GM21825 (cell line): Measurements from ENCODE around the gene ENPEP.
"Not testable (repeated sequence)": the region's sequence is repeated elsewhere in the genome, so short reads cannot be mapped to it uniquely, and the experiment has no call there.

Experiments
- ATAC-seq: cut with Tn5 transposase; IDR thresholded peaks from one replicate; pipeline ENCODE4 v1.9.1; 2021; ENCODE audit warnings: mild to moderate bottlenecking, moderate library complexity; ENCODE audit not compliant: unreplicated experiment

ENPEP gene

DNA sequence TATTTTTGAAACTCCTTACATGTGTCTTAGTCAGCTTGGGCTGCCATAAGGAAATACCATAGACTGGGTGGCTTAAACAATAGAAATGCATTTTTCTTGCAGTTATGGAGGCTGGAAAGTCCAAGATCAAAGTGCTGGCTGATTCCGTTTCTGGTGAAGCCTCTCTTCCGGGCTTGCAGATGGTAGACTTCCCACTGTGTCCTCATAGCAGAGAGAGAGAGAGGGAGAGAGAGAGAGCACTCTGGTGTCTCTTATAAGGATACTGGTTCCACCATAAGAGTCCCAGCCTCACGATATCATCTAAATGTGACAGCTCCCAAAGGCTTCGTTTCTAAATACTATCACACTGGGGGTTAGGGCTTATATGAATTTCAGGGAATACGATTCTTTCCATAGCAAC, 39.7 kb downstream of the ENPEP start:
- no peak for ATAC-seq

- peak; percentile 86 for ATAC-seq
Measured at GRCh38 chr4:110516106-110516922, 40.4 kb downstream of the ENPEP start.

DNA sequence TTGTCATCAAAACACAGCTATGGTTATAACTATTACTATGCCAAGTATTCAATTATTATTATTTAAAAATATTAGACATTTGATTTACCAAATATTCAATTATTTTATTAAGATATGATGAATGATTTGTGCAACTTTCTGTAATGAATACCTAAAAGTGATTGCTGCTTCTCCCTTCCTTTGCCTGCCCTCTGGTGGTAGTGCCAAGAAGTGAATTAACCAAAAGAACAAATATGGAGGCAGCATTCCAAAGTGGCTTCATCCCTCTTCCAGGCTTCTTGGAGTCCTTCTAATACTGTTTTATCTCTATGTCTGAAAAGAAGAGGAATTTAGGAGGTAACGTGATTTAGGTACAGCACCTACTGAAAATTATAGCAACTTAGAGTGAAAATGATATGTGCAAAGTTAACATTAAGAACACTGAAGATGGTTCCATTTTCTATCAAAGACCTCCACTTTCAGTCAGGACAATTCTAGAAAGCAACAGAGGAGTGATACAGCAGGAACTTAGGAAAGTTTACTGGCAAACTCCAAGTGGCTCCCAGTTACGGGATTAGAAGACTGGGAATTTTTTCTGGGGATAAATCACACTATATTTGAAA, 43.0 kb downstream of the ENPEP start:
- no peak for ATAC-seq

DNA sequence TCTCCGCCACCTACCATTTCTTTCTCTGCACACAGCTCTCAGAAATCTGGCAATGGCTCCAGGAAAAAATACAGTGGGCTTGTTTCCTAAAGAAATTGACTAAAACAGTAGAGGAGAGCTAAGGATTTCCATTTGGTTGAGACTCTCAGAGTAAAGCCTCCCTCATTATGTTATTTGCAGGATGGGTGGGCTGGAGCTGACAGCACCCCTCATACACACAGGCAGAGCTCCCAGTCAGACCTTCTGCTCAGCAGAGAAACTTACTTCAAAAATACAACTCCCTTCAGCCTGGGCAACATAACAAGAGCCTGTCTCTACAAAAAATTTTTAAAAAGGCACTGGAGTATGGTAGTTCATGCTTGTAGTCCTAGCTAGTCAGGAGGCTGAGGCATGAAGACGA, 44.9 kb downstream of the ENPEP start:
- no peak for ATAC-seq

- no peak for ATAC-seq
Measured at GRCh38 chr4:110526589-110526988, 50.6 kb downstream of the ENPEP start.

DNA sequence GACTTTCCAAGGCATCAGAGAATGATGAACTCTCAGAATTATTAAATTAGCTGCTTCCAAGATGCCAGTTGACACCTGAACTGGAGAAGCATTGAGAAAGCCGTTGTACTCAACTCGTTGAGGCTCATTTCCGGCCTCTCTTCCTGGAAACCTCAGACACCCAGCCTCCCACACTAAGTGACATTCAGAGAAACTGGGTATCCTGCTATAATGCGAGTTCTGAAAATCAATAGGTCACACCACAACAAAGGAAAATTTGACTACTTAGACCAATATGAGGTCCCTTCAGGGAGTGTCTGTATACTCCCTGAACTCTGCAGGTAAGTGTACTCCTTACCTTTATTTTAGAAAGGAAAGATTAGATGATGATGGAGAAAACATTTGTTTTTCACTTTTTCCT, 51.2 kb downstream of the ENPEP start:
- no peak for ATAC-seq

DNA sequence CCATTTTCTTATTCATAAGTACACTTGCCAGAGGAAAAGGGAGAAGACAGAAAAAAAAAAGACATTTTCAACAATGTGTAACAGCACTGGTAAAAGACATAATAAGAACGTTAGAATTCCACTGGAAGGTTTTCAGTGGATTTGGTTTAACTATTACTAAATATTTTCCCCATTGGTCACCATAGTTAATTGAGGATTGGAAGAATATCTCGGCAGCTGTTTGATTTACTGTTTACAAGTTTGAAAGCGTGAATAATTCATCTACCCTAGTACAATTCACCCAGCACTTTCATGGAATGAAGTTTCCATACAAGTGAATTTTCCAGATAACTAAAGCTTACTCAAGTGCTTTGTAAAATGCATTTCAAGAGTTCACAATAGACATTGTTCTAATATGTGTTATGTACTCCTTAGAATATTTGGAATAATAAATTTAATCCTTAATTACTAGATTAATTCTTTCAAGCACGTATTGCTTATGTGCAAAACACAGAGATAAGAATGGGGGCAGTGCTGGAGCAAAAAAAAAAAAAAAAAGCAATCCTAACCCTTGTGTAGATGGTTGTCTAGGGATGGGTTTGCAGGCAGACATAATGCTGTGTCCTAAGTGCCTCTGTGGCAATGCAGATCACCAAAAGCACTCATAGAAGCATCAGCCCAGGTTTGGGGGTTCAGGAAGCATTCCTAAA, 57.1 kb downstream of the ENPEP start:
- ATAC-seq = no peak

- no peak for ATAC-seq
Measured at GRCh38 chr4:110533590-110533910, 57.6 kb downstream of the ENPEP start.

GRCh38 chr4:110533940-110534339, 58.0 kb downstream of the ENPEP start:
- no peak for ATAC-seq

GRCh38 chr4:110540581-110540980, 64.6 kb downstream of the ENPEP start:
- ATAC-seq = no peak

- no peak for ATAC-seq
Measured at GRCh38 chr4:110540982-110541451, 65.1 kb downstream of the ENPEP start.

DNA sequence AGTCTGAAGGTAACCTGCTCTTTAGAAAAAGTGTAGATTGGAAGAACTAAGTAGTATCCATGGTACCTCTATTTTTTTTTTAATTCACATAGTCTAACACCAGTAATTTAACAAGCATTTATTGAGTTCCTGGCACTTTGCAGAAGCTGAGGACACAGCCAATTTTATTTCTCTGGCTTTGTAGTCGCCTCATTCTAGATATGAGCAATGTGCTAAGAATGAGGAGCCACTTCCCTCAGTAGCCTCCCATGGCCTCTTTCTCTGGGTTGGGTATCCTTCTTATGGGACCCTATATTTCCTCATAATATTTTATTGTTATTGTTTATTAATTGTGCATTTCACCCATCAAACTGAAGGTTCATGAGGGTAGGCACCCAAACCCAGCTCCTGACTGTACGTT, 67.6 kb downstream of the ENPEP start:
- ATAC-seq = no peak

DNA sequence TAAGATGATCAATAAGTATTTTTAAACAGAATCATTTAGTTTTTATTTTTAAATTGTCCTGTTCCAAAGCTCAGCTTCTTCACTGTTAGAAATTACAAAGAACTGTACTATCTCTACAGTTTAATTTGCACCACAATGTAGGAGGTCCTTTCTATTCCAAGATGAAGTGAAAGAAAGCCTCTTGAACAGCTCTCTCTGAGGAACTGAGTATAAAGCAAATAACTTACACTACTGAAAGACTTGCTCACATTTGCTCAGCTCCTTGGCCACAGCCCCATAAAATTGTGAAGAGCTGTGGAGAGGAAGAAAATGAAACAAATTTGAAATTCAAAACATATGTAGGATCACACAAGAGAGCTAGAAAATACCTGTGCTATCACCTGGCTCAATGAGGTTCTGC, 68.6 kb downstream of the ENPEP start:
- no peak for ATAC-seq

DNA sequence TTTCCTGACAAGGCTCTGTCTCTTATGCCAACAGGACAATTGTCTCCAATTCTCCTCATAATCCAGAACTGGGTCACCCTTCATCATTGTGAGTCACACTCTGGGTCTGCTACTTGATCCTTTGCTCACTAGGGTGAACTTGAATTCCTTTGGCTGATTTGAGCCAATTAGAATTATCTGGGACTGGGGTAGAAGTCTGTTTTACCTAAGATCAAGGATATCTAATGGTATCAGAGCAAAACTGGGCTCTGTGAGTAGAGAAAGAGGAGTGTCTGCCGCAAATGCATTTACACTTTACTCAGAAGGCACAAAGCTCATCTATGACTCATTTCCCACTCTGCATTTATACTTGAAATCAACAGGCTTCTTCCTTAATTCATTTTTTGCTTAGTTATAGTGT, 74.3 kb downstream of the ENPEP start:
- ATAC-seq = no peak

DNA sequence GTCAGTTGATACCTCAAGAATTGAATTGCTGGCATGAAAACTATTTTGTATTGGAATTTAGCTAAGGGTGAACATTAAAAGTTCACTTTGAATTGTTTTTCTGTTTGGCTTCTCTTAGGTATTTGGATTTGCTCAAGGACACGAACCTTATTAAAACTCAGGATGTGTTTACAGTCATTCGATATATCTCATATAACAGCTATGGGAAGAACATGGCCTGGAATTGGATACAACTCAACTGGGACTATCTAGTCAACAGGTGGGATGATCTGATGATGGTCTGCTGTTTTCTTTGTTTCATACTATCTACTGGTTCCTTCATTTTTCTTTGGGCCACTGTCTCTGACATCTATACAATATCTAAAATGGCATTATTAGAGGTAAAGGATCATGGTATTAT, 77.2 kb downstream of the ENPEP start:
- ATAC-seq = no peak

DNA sequence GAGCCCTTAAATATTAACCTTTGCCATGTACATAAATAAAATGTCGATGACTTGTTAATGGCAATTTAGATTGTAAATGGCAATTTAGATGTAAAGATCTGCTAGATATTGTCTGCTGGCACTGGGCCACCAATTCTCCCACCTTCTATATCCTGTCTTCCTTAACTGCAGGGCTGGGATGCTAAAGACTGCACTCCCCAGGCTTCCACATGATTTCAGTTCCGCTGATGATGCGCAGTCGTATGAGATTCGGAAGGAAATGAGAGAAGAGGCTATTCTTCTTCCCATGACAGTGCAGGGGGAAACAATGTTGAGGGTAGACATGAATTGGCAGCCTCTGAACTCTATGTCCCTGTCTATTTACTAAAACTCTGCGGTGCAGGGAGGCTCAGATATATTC, 91.3 kb downstream of the ENPEP start:
- no peak for ATAC-seq

DNA sequence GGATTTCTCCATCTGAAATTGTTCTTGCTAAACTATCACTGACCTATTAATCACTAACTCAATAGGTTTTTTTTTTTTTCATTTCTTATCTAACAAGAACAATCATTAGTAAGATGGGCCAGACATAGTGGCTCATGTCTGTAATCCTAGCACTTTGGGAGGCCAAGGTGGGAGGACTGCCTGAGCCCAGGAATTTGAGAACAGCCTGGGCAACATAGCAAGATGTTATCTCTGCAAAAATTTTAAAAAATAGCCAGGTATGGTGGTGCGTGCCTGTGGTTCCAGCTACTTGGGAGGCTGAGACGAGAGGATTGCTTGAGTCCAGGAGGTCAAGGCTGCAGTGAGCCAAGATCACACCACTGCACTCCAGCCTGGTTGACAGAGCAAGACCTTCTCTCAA, 100.7 kb downstream of the ENPEP start:
- ATAC-seq = not testable (repeated sequence)

DNA sequence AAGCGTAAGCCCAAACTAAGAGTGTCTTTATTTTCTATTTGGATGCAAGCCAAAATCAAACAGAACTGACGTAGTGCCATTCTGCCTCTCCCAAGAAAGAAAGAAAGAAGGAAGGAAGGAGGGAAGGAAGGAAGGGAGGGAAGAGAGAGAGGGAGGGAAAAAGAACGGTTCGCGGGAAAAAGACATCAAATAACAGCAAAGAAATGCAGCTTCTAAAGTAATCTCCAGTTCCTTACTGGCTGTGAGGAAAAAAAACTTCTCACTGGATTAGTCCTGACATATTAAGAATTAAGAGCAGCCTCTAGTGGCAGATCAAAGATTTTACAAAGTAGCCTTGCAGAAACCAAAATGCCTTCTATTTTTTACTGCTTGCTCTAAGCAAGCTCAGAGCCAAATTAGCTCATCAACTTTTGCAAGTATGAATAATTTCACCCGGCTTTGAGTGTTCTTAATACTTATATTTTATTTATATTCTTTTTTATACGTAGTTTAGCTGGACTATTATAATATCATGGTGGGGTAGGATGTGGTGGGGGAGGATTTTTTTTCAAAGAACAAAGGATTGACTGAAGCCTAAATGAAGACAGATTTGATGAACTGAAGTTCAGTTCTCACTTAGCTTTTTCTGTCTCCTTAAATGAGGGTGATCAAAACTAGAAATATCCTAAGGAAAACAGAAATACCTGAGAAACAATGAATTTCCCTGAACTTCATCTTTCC, 110.3 kb downstream of the ENPEP start:
- ATAC-seq = no peak

DNA sequence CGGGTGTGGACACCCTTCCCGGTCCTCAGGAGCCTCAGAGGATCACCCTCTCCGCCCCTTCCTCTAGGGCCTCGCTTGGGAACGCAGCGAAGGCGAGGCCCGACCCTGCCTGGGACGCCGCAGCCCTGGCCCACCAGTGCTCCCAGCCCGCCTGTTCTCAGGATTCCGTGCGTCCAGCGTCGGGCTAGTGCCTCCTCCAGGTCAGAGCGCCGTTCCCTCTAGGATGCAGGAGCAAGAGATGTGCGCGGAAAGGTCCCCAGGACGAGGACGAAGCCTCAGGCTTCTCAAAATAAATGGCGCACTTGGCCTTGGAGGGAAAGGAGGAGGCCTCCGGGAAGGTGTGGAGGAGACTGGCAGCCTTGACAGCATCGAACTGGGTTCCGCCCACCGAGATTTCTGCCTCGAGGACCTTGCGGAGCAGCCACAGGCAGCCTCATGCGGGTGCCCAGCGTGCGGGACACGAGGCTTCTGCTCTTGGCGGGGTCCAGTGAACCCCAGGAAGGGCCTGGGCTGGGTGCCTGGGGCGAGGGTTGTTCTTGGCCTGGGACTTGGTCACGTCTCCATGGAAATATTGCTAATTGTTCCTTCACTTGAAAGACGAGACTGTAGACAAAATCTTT, 111.8 kb downstream of the ENPEP start:
- no peak for ATAC-seq

- no peak for ATAC-seq
Measured at GRCh38 chr4:110589297-110589696, 113.3 kb downstream of the ENPEP start.

DNA sequence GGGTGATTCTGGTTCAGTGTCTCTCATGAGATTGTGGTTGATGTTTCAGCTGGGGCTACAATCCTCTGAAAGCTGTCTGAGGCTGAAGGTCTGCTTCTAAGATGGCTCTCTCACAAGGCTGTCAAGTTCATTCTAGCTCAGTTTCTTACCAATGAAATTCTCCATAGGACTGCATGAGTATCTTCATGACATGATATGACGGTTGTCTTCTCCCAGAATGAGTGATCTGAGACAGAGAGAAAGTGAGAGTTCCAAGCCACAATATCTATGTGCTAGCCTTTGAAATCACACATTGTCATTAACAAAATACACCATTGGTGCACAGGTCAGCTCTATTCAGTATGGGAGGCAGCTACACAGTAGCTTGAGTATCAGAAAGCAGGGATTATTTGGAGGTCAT, 119.6 kb downstream of the ENPEP start:
- ATAC-seq = no peak
